Activated CD8-positive, alpha-beta memory T cell treated with anti-CD3 and anti-CD28 coated beads for 24 hours (primary cell): ENCODE measurements around the gene ANGPTL2.

Source experiments
- DNase-seq: peaks from one replicate; pipeline ENCODE4 v3.0.0-alpha.2; 2020

Gene ANGPTL2

GRCh38 chr9:127092041-127092608 lies 30.3 kb downstream of the ANGPTL2 start:
- DNase-seq: no peak

GRCh38 chr9:127091526-127091925 lies 30.9 kb downstream of the ANGPTL2 start:
- DNase-seq: no peak

- DNase-seq: no peak
These were observed 32.0 kb downstream of the ANGPTL2 start for GRCh38 chr9:127090341-127090985.

DNA sequence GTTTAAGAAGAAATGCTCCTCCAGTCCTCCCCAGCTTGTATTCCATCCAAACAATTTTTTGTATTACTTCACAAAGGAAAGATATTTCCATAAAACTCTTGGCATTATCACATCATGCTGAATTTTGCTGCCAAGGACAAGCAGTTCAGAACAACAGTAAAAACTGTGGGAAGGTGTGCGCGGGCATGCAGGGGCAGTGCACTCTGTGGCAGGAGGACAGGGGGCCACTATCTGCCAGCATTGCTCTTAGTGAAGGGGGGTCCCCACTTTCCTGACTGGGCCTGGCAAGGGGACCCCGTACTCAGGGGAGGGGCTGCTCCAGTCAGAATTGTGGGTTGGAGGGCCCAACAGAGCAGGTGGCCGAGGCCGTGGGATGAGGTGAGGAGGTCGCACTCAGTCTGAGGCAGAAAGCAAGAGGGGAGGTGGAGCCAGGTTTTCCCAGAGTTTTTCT lies 32.8 kb downstream of the ANGPTL2 start:
- DNase-seq: no peak

- DNase-seq: no peak
These were observed 33.5 kb downstream of the ANGPTL2 start for GRCh38 chr9:127088724-127089615.

GRCh38 chr9:127087836-127088235 lies 34.6 kb downstream of the ANGPTL2 start:
- peak; percentile 19 for DNase-seq

DNA sequence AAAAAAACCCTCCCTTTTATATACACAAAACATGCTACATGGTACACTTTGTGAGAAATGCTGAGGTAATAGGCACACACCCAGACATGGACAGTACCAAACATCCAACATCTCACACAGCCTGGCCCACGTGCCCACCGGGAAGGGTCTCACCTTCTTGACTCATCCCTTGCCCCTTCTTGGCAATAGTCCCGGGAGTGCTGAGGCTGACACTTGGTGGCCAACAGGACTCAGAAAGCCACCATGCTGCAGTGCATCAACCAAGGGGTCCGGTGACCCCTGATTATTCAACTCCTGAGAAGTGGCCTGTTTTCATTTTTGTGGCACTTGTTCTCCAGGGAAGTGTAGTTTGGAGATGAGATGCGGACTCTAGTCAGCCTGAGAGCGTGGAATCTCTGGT lies 35.0 kb downstream of the ANGPTL2 start:
- peak; percentile 43 for DNase-seq

- DNase-seq: peak; percentile 33
These were observed 35.7 kb downstream of the ANGPTL2 start for GRCh38 chr9:127086771-127087170.

GRCh38 chr9:127085186-127085585 lies 37.2 kb downstream of the ANGPTL2 start:
- peak; percentile 51 for DNase-seq

GRCh38 chr9:127084076-127085039 lies 38.1 kb downstream of the ANGPTL2 start:
- DNase-seq: peak; percentile 50

- DNase-seq: peak; percentile 37
These were observed 39.1 kb downstream of the ANGPTL2 start for GRCh38 chr9:127083138-127083980.

- DNase-seq: peak; percentile 28
These were observed 40.9 kb downstream of the ANGPTL2 start for GRCh38 chr9:127081250-127082185.

DNA sequence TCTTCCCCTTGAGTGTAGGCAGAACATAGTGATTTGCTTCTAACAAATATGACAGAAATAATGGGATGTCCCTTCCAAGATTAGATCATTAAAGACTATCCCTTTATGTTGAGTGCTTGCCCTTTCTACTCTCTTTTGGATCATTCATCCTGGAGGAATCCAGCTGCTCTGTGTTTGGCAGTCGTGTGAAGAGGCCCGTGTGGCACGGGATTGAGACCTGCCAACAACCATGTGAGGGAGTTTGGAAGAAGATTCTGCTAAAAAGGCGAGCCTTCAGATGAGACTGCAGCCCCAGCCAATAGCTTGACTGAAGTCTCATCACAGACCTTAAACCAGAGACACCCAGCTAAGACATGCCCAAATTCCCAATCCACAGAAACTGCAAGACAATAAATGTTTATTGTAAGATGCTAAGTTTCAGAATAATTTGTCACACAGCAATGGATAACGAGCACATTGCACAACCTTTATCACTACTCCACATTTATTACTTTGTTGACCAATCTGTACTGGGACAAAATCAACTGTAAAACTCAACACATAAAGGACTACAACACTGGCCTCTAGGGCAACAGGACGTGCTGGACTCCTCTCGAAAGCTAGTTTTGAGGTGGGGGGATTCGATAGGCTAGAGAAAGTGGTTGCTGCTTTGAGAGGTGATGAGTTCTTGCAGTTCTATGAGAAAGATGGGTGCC lies 42.8 kb downstream of the ANGPTL2 start:
- peak; percentile 21 for DNase-seq

- DNase-seq: peak; percentile 19
These were observed 43.4 kb downstream of the ANGPTL2 start for GRCh38 chr9:127078988-127079387.

GRCh38 chr9:127078336-127078735 lies 44.1 kb downstream of the ANGPTL2 start:
- peak; percentile 13 for DNase-seq

DNA sequence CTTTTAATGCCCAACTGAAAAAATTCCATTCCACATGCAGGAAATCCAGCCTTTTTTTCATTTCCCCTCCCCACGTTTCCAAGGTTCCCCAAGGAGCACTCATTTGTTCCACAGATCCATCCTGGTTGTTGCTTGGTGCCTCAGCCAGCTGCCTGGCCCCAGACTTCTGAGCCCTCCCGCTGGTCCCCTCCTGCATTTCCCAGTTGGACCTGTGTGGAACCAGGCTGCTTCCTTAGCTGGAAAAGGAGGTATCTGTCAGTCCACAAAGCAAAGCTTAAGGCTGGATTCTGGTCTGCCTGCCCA lies 44.8 kb downstream of the ANGPTL2 start:
- peak; percentile 44 for DNase-seq

DNA sequence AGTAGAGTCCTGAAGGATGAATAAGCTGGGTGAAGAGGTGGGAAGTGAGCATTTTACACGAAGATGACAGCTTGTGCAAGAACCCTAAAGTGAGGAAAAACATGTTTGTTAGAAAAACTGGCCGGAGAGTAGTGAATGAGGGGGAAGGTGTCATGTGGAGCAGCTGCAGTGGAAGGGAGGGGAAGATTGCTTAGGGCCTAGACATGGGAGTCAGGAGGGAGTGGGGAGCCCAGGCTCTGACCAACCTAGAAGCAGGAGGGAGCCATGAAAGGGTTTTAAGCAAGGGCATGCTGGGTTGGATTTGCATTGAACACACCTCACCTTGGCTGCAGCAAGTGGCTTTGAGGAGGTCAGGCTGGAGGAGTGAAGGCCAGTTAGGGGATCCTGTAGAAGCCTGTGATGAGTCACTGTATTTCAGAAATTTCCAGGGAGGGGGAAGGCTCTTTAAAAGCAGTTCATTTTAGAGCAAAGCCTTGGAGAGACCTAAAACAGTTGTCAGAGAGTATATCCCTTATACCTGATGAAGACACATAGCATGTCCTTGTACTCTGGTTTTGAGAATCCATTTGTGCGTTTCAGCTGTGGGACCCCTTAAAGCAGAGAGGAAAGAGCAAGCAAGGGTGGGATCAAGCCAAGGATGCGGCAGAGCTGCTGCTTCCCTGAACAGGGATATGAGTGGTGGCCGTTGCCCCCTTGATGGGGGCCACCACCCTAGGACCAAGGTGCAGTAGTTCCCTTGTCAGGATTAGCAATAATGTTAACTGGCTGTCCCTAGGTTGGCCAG lies 45.4 kb downstream of the ANGPTL2 start:
- peak; percentile 4 for DNase-seq

DNA sequence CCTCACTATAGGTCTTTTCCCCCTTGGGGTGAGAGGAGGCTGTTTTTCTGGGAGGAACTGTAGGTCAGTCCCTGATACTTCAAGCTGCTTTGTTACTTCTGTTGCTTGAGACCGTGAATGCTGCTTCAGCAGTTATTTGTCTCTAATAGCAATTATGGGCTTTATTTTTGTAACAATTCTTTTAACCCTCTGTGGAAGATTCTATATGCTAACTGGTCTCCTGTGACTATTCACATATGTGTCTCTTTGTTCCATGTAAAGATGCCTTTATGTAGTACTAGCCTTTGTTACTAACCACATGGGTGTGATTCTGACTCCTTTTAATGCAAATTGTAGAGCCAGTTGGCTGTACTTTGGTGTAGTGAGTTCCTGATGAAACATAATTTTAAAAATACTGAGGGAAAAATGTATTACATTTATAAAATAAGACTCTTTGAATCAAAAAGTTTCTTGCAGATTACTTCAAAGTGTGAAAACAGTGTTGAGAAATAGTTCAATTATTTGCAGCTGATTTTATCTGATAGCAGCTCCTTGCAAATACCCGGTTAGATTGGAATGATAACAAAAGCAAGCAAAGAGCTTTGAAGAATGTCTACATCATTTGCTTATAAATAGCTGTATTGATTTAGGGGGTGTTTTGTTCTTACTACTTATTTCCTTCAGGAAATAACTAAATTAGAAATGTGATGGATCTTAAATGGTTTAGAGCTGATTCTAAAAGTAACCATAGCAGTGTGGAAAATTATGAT lies 46.6 kb downstream of the ANGPTL2 start:
- no peak for DNase-seq
